Astrocyte of the spinal cord (primary cell): ENCODE results near the gene PHF3.

ENCODE experiments used
- DNase-seq: peaks from one replicate; pipeline ENCODE4 v3.0.0; 2011; ENCODE audit warnings: low read depth, low spot score
- H3K4me3 ChIP-seq: 2 replicates; pipeline ENCODE4 v1.5.1; 2011; ENCODE audit warnings: low read depth, mild to moderate bottlenecking, low read length, moderate library complexity
- in situ Hi-C: cut with HindIII; loops from 2 replicates; pipeline ENCODE4 v1.10.0; 2017; ENCODE audit warnings: low sequenced_read_pairs
- TF ChIP-seq, protein P1 (sequence below): IDR thresholded peaks from 2 replicates; pipeline ENCODE4 v1.5.1; 2012; ENCODE audit warnings: low read depth, mild to moderate bottlenecking, low read length, inconsistent platforms

The PHF3 gene

DNA sequence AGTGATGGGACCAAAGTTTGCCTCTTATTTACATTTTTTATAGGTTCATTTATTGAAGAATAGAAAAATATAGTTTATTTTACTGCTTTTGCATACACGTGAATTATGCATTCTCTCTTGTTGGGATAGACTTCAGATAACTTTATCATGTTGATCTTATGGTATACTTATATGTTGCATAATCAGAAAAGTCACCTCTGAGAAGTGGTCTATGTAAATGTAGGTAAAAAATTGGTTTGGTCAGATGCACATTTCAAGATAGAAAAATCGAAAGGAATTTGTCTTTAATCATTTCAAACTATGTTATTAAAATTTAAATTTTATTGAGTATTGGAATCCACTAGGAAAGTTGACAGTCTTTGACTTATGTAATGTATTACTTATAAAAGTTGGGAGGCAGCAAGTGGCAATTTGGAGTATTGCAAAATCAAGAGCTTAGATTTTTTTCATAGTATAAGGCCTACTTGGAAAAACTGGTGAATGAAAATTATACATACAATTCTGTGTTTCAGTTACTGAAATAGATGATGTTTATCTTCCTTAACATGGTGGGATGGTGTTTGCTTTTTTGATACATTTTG is 2.4 kb downstream of the PHF3 start:
- TF ChIP-seq, protein P1, sequence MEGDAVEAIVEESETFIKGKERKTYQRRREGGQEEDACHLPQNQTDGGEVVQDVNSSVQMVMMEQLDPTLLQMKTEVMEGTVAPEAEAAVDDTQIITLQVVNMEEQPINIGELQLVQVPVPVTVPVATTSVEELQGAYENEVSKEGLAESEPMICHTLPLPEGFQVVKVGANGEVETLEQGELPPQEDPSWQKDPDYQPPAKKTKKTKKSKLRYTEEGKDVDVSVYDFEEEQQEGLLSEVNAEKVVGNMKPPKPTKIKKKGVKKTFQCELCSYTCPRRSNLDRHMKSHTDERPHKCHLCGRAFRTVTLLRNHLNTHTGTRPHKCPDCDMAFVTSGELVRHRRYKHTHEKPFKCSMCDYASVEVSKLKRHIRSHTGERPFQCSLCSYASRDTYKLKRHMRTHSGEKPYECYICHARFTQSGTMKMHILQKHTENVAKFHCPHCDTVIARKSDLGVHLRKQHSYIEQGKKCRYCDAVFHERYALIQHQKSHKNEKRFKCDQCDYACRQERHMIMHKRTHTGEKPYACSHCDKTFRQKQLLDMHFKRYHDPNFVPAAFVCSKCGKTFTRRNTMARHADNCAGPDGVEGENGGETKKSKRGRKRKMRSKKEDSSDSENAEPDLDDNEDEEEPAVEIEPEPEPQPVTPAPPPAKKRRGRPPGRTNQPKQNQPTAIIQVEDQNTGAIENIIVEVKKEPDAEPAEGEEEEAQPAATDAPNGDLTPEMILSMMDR: no peak
- peak overlapping the region; percentile 91 for H3K4me3 ChIP-seq
- no peak for DNase-seq
- in situ Hi-C loops: no loop called here

DNA sequence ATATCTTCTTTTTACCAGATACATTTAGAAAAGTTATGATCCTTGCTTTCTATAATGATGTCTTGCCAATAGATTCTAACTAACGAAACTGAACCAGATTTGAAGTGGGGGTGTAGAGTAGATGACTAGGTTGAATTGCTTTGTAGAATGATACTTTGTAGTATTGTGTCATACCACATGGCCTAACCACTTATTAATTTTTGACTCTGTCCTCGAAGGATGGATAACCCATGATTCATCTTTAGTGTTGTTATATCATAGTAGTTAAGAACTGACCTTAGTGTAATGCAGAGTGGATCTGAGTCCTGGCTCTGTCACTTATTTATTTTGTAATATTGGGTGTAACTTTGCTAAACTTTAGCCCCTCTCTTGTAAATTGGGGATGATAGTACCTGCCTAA is 4.5 kb downstream of the PHF3 start:
- no peak overlapping the region for H3K4me3 ChIP-seq
- DNase-seq: peak; percentile 42

DNA sequence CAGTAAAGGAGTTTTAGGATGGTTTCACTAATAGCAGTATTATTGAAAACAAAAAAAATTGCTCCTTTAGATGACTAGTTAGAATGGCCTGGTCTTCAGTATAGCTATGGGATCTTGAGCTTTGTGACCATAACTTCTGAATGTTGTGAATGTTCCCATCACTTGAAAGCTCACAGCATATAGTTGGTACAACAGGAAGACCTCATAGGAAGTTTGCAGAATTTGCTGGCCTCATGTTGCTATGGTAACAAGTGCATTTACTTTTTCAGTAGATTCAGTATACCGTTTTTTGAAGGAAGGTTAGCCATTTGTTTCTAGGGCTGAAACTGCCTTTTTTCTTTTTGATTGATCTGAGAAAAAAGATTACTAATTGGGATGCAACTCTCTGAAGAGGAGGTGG is 8.3 kb downstream of the PHF3 start:
- H3K4me3 ChIP-seq: no peak overlapping the region
- in situ Hi-C loops: no loop called here
- TF ChIP-seq, protein P1: no peak
- DNase-seq: peak; percentile 63

More for the DNA sequence above, 4.5 kb downstream of the PHF3 start:
- TF ChIP-seq, protein P1: no peak
- in situ Hi-C loops: no loop called here

DNA sequence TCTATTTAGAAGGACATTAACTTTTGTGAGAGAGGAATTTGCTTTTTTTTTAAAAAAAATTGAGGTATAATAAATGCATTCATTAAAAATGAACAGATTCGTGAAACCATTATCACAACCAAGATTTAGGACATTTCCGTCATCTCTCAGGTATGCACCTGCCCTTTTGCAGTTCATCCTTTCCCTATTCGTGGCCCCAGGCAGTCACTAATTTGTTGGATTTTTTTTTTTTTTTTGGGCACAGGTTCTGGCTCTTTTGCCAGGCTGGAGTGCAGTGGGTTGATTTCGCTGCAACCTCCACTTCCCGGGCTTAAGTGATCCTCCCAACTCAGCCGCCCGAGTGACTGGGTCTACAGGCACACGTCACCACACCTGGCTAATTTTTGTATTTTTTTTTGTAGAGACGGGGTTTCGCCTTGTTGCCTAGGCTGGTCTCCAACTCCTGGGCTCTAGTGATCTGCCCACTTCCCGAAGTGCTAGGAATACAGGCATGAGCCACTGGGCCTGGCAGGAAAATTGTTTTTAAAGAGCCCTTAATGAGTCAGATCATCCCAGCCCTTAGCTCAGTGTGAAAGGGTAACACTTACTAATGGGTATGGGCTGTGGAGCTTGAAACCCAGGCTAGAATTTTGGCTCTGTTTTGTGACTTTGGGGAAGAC is 9.2 kb downstream of the PHF3 start:
- in situ Hi-C loops: no loop called here
- DNase-seq: peak; percentile 59
- no peak overlapping the region for H3K4me3 ChIP-seq
- TF ChIP-seq, protein P1: no peak

DNA sequence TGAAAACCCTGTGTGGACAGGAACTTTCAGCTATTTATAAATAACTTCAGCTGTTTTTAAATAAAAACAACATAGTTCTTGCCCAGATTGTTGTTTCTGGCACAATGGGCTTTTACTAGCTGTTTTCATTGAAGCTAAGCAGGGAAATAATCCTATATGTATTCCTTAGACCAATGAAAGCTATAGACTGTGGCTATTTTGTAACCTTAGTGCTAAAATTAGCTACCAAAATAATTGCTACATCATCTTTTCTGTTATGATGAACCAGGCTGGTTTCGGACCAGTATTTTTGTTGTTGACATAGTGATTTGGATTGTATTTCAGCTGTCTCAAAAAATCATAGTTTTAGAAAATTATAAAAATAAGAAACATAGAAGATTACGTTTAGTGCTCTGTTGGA is 13.7 kb downstream of the PHF3 start:
- in situ Hi-C loops: no loop called here
- no peak overlapping the region for H3K4me3 ChIP-seq
- TF ChIP-seq, protein P1: no peak
- no peak for DNase-seq

DNA sequence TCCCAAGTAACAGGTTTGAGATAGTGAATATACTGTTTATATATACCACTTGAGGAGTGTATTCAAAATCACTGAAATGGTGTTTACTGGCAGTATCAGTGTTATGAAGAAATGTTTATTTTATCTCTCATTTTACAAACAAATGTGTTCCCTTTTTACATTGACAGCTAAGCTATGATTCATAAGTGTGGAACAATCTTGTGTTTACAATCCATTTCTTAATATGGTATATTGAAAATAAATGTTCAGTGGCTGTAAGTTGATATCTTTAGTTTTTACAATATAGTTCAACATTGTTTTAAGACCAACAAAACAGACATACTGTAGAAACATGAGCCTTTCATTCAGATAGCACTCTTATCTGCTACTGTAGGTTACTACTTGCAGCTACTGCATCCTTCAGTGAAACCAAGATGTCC is 14.3 kb downstream of the PHF3 start:
- H3K4me3 ChIP-seq: no peak overlapping the region
- TF ChIP-seq, protein P1: no peak
- in situ Hi-C loops: no loop called here

More for the DNA sequence above, 14.3 kb downstream of the PHF3 start:
- DNase-seq: no peak
